BE2C (cell line): ENCODE results near the gene ARID3A.

Experiments
- DNase-seq: peaks from one replicate; pipeline ENCODE4 v3.0.0-alpha.2; 2020
- H3K27me3 ChIP-seq: fragments of 250-450 bp; sonication (Bioruptor Pico); 2 replicates; pipeline ENCODE4 v1.5.1; 2020; ENCODE audit warnings: mild to moderate bottlenecking
- H3K36me3 ChIP-seq: fragments of 250-450 bp; sonication (Bioruptor Pico); 2 replicates; pipeline ENCODE4 v1.5.1; 2020; ENCODE audit warnings: mild to moderate bottlenecking
- H3K4me1 ChIP-seq: fragments of 250-450 bp; sonication (Bioruptor Pico); 2 replicates; pipeline ENCODE4 v1.5.1; 2020
- H3K4me3 ChIP-seq: 2 replicates; pipeline ENCODE4 v1.5.1; 2011; ENCODE audit warnings: low read depth, low read length
- H3K9me3 ChIP-seq: fragments of 250-450 bp; sonication (Bioruptor Pico); 2 replicates; pipeline ENCODE4 v1.5.1; 2020
- CTCF ChIP-seq: IDR thresholded peaks from 2 replicates; pipeline ENCODE4 v1.5.1; 2012; ENCODE audit warnings: mild to moderate bottlenecking, low read depth, low read length

Gene ARID3A

GRCh38 chr19:970695-971094 lies 44.9 kb downstream of the ARID3A start:
- DNase-seq = peak; percentile 20
- peak; percentile 77 for TF ChIP-seq CTCF
- Histone ChIP-seq H3K9me3 (peaks cover 5% of the 10 kb centered on the region; the same call in 1 of the 2 replicates), H3K27me3 (no peaks in the 10 kb centered on the region), H3K4me3 (no peak overlapping the region), H3K4me1 (no peaks in the 10 kb centered on the region), H3K36me3 (peaks cover 41% of the 10 kb centered on the region)

DNA sequence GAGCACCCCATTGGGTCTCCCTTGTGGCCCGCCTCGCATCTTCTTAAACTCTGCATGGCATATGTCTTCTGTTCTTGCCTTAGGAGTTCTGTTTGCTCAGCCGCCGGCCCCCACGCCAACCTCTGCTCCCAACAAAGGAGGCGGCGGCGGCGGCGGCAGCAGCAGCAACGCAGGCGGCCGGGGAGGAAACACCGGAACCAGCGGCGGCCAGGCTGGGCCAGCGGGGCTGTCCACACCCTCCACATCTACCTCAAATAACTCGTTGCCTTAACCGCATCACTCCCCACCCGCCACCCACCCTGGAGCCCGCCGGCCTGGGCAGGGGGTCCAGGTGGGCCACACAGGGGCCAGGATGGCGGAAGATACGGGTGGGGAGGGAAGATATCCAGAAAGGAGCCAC lies 46.0 kb downstream of the ARID3A start:
- no peak for DNase-seq
- H3K36me3 ChIP-seq = peaks cover 36% of the 10 kb centered on the region
- no peaks in the 10 kb centered on the region for H3K4me1 ChIP-seq
- TF ChIP-seq CTCF = no peak
- H3K27me3 ChIP-seq = no peaks in the 10 kb centered on the region
- no peak overlapping the region for H3K4me3 ChIP-seq
- H3K9me3 ChIP-seq = peaks cover 5% of the 10 kb centered on the region; the same call in 1 of the 2 replicates

DNA sequence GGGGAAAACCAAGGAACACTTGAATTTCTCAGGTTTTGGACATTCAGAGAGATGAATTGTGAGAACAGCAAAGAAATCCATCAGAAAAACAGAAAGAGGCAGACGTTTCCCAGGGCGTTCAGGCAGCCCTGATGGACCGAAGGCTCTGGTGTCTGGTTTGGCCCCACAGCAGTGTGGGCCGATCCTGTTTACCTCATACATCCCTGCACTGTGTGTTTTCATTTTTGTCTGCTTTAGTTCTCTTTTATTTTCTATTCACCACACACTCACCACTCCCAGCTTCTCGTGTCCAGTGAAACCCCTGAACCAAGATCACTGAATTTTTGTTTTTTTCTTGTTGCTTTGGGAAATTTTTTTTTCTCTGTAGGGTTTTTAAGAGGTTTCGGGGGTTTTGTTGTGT lies 46.4 kb downstream of the ARID3A start:
- Histone ChIP-seq H3K36me3 (peaks cover 31% of the 10 kb centered on the region), H3K4me1 (no peaks in the 10 kb centered on the region), H3K4me3 (no peak overlapping the region), H3K9me3 (peaks cover 5% of the 10 kb centered on the region; the same call in 1 of the 2 replicates), H3K27me3 (no peaks in the 10 kb centered on the region)
- TF ChIP-seq CTCF = no peak
- no peak for DNase-seq

GRCh38 chr19:973726-974563 lies 48.1 kb downstream of the ARID3A start:
- no peak for TF ChIP-seq CTCF
- Histone ChIP-seq H3K4me3 (no peak overlapping the region), H3K27me3 (no peaks in the 10 kb centered on the region), H3K9me3 (peaks cover 5% of the 10 kb centered on the region; the same call in 1 of the 2 replicates), H3K4me1 (no peaks in the 10 kb centered on the region), H3K36me3 (peaks cover 23% of the 10 kb centered on the region)
- peak; percentile 8 for DNase-seq

DNA sequence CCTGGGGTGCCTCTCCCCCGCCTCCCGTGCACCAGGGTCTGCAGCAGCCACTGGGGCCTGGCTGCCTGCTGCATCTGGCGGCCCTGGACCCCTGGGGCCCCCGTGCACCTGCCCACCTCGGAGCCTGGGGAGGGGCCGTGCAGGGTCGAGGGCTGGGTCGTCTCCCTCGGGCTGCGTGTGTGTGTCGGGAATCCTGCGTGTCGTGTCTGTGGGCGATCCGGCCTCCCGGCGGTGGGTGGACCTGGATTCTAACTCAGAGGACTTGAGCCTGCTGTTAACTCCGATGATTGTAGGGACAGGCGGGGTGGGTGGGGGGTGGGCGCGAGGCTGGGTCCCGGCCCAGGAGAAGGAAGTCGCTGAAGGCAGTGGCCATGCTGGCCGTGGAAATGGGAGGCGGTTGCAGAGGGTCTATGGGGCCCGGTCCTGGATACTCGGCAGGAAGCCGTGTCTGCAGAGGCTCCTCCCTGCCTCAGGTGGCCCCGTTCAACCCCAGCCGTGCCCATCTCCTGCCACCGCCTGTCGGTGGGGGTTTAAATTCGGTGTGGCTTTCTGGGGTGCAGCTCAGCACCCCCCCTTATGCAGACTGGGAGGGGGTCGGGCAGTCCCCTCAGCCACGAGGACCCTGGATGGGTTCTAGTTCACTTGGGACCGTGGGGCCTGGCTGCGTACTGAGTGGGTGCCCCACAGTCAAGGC lies 48.9 kb downstream of the ARID3A start:
- Histone ChIP-seq H3K36me3 (peaks cover 19% of the 10 kb centered on the region), H3K4me3 (no peak overlapping the region), H3K4me1 (no peaks in the 10 kb centered on the region), H3K9me3 (peaks cover 5% of the 10 kb centered on the region; the same call in 1 of the 2 replicates), H3K27me3 (no peaks in the 10 kb centered on the region)
- TF ChIP-seq CTCF = no peak
- peak; percentile 13 for DNase-seq

- TF ChIP-seq CTCF = no peak
- Histone ChIP-seq H3K4me1 (no peaks in the 10 kb centered on the region), H3K36me3 (peaks cover 4% of the 10 kb centered on the region; the same call in 1 of the 2 replicates), H3K4me3 (no peak overlapping the region), H3K27me3 (no peaks in the 10 kb centered on the region), H3K9me3 (no peaks in the 10 kb centered on the region)
- peak; percentile 46 for DNase-seq
Observed at GRCh38 chr19:976476-976875, 50.6 kb downstream of the ARID3A start.
